Measurements from ENCODE around the gene ULK1.

The ULK1 gene

GRCh38 chr12:131892711-131893604 lies 1.5 kb upstream of the ULK1 start:
- DNase-seq: no peak

GRCh38 chr12:131893605-131894312 lies 663 bp upstream of the ULK1 start:
- no peak for DNase-seq

DNA sequence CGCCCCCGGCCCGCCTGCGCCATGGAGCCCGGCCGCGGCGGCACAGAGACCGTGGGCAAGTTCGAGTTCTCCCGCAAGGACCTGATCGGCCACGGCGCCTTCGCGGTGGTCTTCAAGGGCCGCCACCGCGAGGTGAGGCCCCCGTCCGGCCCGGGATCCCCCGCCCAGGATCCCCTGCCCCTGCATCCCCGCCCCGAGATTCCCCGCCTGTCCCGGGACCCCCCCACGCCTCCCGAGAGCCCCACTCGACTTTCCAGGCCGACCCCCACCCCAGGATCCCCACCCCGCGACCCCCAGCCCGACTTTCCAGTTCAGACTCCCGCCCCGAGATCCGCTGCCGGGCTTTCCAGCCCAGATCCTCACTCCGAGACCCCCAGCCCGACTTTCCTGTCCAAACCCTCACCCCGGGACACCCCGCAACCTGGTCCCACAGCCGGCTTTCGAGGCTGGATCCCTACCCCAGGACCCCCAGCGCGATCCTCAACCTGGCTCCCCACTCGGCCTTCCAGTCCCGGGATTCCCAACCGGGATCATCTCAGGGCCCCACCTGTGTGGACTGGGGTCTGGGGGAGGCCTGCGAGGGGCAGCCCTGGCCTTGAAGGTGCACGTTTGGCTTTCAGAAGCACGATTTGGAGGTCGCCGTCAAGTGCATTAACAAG lies 688 bp downstream of the ULK1 start:
- no peak for DNase-seq

DNA sequence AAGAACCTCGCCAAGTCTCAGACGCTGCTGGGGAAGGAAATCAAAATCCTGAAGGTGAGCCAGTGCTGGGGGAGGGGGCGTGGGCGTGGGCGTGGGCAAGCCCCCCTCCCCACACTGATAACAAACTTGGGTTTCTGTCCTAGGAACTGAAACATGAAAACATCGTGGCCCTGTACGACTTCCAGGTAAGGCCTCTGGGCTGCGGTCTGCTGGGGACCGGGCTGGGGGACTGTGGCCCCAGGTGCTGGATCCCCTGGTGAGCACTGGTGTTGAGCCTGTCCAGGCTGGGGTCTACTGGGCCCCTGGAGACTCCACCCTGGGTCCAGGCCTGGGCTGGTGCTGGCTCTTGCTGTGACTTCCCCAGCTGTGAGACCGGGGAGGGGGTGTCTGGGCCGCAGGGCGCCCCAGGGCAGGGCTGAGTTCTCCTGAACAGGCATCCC lies 1.2 kb downstream of the ULK1 start:
- DNase-seq: no peak

GRCh38 chr12:131896080-131896810 lies 1.8 kb downstream of the ULK1 start:
- DNase-seq: peak; percentile 63

GRCh38 chr12:131896811-131897270 lies 2.4 kb downstream of the ULK1 start:
- no peak for DNase-seq

GRCh38 chr12:131897276-131897675 lies 2.9 kb downstream of the ULK1 start:
- DNase-seq: no peak

DNA sequence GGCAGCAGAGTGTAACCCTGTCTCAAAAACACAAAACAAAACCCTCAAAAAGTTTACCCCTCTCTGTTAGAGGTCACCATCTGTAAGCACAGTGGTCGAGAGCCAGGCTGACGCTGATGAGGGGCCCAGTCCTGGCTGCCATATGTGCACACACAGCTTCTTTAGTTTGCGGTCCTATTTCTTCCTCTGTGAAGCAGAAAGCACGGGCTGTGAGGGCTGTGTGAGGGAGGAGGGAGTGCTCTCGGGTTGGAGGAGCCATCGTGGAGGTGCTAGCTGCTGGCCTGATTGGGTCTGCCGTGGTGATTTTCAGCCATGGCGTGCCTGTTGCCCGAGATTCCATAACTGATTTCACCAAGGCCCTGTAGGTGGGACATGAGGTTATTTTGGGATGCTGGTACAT lies 3.5 kb downstream of the ULK1 start:
- no peak for DNase-seq

GRCh38 chr12:131900397-131900796 lies 6.0 kb downstream of the ULK1 start:
- DNase-seq: no peak

GRCh38 chr12:131901431-131902331 lies 7.3 kb downstream of the ULK1 start:
- DNase-seq: no peak

DNA sequence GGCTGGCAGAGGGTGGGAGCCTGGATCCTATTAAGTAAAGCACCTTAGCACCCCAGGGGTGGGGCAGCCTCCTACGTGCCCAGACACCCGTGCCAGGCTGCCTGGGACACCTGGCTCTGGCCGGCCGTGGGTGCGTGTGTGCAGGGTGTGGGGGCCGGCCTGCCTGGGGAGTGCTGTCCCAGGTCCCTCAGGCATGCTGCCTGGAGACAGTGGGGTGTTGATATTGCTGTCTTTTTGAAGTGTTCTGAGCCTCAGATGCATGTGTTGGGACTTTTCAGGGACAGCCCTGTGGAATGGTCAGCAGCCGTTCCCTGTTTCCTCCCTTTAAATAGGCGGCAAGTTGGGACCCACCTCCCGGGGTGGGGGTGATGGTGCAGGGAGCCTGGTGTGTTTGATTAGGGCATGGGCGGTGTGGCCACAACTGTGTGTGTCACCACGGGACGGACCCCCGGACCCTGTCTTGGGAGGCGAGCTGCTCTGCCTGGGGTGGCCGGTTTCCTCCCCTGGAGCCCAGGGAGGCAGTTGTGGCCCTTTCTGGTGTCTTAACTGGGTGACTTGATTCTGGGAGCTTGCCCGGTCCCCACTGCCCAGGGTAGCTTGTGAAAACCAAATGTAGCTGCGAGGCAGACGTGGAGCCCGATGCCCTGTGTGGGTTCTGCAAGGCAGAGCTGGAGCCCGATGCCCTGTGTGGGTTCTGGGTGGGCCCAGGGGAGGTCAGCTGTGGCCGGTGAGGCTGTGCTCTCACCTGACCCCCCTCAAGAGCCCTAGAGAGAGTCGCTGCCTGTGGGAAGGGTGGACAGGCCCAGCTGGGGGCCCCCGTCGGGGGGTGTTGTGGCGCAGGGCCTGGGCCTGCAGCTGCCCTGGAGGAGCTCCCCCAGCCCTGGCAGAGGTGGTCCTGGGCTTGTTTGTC lies 8.2 kb downstream of the ULK1 start:
- no peak for DNase-seq

GRCh38 chr12:131903270-131904255 lies 9.1 kb downstream of the ULK1 start:
- no peak for DNase-seq

GRCh38 chr12:131904346-131904745 lies 9.9 kb downstream of the ULK1 start:
- no peak for DNase-seq

DNA sequence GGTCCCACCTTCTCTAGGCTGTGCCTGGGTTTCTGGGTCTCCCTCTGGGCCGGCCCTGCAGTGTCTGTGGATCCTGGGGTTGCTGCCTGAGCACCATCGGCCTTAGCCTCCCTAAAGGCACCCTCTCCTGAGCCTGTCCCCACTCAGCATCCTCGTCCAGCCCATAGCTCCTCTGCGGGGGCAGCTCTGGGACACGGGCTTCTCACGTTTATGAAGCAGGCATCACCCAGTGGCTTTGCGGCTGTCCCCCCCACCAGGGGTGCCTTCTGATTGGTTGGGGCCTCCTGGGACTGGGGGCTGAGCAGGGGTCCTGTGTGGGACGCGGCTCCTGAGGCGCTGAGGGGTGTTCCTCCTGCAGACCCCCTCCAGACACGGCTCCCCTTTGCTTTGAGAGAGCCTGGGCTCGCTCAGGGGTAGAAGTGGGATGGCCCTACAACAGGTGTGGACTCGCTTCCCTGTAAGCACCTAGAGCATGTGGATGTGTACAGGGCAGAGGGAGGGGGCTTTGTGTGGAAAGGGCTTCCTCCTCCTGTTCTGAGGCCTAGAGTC lies 10.7 kb downstream of the ULK1 start:
- DNase-seq: no peak

DNA sequence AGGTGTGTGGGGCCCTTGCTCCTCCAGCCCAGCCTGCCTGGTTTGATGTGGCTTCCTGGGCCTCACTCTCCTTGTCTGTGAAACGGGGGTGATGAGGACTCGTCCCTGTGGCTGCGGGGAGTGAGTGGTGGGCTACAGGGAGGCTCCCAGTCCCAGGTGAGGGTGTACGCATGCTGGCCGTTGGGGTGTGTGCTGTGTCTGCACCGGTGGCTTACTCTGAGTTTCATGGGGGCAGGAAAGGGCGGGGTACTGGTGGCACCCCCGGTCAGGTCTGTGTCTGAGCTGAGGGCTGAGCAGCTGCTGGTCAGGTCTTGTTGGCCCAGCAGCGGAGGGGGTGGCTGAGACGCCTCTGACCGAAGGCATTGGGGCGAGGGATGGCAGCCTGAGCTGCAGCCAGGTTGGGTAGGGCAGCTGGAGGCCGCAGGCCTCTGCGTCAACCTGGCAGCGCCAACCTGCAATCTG lies 11.2 kb downstream of the ULK1 start:
- DNase-seq: no peak

DNA sequence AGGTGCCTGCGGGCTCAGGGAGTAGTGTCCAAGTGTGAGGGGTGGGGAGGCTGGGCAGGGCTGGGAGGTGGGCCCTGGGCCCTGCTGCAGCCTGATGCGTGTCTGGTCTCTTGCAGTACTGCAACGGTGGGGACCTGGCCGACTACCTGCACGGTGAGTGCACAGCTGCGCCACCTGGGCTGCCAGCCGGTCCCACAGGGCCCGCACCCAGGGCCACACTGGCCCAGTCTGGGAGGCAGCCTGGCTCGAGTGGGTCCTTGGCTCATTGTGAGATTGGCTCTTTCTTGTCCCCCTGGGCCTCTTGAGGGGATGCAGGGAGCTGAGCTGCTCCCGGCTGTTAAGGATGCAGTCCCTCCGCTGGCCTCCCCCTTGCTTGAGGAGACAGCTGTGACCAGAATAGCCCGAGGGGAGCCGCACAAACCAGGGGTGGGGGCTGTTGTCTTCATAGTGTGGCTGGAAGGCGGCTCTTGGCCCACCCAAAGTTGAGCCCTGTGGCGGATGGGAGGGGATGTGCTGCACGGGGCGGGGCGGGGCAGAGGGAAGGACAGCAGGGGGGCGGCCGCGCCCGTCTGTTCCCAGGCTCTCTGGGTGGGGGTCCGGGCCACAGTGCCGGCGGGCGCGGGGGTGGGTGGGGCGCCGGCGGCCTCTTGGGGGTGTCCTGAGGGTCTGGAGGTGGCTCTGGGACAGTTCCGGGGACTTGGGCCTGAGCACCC lies 13.1 kb downstream of the ULK1 start:
- DNase-seq: no peak

GRCh38 chr12:131908092-131909080 lies 14.0 kb downstream of the ULK1 start:
- DNase-seq: no peak

Data from stimulated activated CD4-positive, alpha-beta T cell treated with anti-CD3 and anti-CD28 coated beads, Interleukin-4, amount 100 ng/mL, for 24 hours (primary cell).